Lower leg skin (tissue), 4 donors: ENCODE results near the gene SPATA17. TPM values are rescaled to one million over a fixed set of nuclear protein-coding genes. Genes with fewer than 3 reads are reported as not detected.

Experiments
- DNase-seq, 2 donors: peaks; one replicate each; pipeline ENCODE4 v3.0.0-alpha.2; 2019; ENCODE audit warnings: low spot score in 2 of 2
- H3K4me3 ChIP-seq: fragments of 200-600 bp; sonication (generic); 2 replicates; pipeline ENCODE4 v1.5.1; 2017; ENCODE audit warnings: mild to moderate bottlenecking, low read depth; ENCODE audit not compliant: poor library complexity, severe bottlenecking
- POLR2A ChIP-seq, 2 donors: fragments of 450-650 bp; IDR thresholded peaks; one replicate each; pipeline ENCODE4 v1.6.1; 2016 to 2017; ENCODE audit warnings: antibody characterized with exemption in 2 of 2, mild to moderate bottlenecking in 1 of 2, moderate library complexity in 1 of 2
- WGBS, 2 donors: methylation state at CpG; one replicate each; pipeline ENCODE4 v1.1.5; 2018; 5-methylcytosine and 5-hydroxymethylcytosine counted together
- intact Hi-C: fragments of 100-400 bp; cut with DNase I; formaldehyde crosslinking; loops from one replicate; pipeline ENCODE4 v1.15.0; 2023; ENCODE audit warnings: low total_unique reads
- total RNA-seq, 4 donors: library from RNA; depleted of rRNA; stranded (reverse); fragments of >200 nt; gene quantifications; one replicate each; pipeline ENCODE4 v1.1.0, GENCODE V29; 2016
- TF ChIP-seq, protein P1 (sequence below), 3 donors: fragments of 450-650 bp; IDR thresholded peaks; one replicate each; pipeline ENCODE4 v1.5.1; 2016; ENCODE audit warnings: antibody characterized with exemption in 3 of 3, mild to moderate bottlenecking in 3 of 3, moderate library complexity in 2 of 3

The SPATA17 gene
- total RNA-seq, 4 donors from 2014 or later, result 0.06 to 1.6 TPM; not detected in 2

DNA sequence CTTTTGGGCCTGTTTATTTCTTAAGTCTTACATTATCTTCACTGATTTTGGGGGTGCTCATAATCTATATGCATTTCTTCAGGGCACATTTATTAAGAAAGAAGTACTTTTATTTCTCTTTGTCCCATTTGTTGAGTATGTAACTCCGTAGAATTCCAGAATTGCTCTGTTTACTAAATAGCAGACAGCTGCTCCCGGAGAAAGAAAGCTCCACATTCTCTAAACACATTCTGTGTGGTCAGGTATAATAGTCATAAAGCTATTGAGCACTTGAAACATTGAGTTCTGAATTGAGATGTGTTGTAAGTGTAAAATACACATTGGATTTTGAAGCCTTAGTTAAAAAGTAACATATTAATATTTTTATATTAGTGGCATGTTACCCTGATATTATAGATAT lies 206.5 kb downstream of the SPATA17 start:
- no peak overlapping the region for H3K4me3 ChIP-seq
- 80 to 91% methylated on average over 2 of the region's 2 CpGs for WGBS, 2 donors
- intact Hi-C loops, result no loop called here
- DNase-seq, result no peak
- no peak for TF ChIP-seq POLR2A (IDR thresholded peaks at IDR 0.05)
- TF ChIP-seq, protein P1, sequence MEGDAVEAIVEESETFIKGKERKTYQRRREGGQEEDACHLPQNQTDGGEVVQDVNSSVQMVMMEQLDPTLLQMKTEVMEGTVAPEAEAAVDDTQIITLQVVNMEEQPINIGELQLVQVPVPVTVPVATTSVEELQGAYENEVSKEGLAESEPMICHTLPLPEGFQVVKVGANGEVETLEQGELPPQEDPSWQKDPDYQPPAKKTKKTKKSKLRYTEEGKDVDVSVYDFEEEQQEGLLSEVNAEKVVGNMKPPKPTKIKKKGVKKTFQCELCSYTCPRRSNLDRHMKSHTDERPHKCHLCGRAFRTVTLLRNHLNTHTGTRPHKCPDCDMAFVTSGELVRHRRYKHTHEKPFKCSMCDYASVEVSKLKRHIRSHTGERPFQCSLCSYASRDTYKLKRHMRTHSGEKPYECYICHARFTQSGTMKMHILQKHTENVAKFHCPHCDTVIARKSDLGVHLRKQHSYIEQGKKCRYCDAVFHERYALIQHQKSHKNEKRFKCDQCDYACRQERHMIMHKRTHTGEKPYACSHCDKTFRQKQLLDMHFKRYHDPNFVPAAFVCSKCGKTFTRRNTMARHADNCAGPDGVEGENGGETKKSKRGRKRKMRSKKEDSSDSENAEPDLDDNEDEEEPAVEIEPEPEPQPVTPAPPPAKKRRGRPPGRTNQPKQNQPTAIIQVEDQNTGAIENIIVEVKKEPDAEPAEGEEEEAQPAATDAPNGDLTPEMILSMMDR (IDR thresholded peaks at IDR 0.05), result no peak

DNA sequence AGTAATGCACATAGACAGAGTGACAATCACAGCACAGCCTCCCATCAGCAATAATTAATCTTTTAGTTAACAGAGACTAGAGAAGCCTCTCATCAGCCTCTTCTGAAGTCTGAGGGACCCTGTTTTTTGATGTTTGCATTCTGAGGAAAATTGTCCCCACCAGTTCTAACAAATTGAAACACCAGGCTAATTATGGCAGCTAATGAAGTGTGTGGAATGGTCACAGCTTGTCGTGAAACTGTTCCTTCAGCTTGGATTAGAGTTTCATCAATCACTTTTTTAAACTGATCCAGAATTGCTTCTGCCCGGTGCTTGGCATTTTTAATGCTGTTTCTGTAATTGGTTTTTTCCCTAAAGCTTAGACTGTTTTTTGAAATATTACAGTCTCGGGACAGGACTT lies 208.0 kb downstream of the SPATA17 start:
- no peak overlapping the region for H3K4me3 ChIP-seq
- WGBS, 2 donors, result 62 to 65% methylated on average over 3 of the region's 3 CpGs
- intact Hi-C loops, result no loop called here
- no peak for DNase-seq
- TF ChIP-seq, protein P1 (IDR thresholded peaks at IDR 0.05), result no peak
- no peak for TF ChIP-seq POLR2A (IDR thresholded peaks at IDR 0.05)

DNA sequence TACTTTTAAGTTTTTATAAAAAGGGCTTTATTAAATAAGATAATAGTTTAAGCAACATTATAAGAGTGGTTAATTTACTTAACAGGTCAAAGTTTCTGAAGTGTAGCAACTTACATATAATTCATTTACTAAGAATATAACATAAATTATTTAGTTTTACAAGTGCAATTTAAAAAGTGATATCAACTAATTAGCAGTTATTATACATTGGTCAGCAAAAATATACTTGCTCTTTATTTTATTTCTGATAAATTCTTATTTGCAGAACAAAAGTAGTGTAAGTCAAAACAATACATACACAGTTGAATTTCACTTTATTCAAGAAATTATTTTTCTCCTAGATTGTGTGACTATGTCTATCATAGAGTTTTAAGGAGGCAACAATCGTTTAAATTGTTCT lies 215.6 kb downstream of the SPATA17 start:
- TF ChIP-seq POLR2A (IDR thresholded peaks at IDR 0.05), result no peak
- TF ChIP-seq, protein P1 (IDR thresholded peaks at IDR 0.05), result no peak
- intact Hi-C loops, result no loop called here

DNA sequence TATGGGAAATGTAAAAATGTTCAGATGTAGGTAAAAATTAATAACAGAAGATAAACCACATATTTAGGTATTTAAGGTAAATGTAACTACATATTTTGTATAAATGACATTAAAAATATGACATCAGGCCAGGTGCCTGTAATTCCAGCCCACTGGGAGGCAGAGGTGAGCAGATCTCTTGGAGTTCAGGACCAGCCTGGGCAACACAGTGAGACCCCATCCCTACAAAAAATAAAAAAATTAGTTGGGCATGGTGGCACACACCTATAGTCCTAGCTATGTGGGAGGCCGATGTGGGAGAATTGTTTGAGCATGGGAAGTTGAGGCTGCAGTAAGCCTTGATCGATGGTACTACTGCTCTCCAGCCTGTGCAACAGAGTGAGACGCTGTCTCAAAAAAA lies 216.5 kb downstream of the SPATA17 start:
- no peak overlapping the region for H3K4me3 ChIP-seq
- WGBS, 2 donors, result 95 to 96% methylated on average over 3 of the region's 3 CpGs
- no peak for TF ChIP-seq POLR2A (IDR thresholded peaks at IDR 0.05)
- TF ChIP-seq, protein P1 (IDR thresholded peaks at IDR 0.05), result no peak
- DNase-seq, result no peak
- intact Hi-C loops, result no loop called here

More for the DNA sequence above, 215.6 kb downstream of the SPATA17 start:
- 74 to 75% methylated on average over 1 of the region's 1 CpG for WGBS, 2 donors
- no peak for DNase-seq
- H3K4me3 ChIP-seq, result no peak overlapping the region

DNA sequence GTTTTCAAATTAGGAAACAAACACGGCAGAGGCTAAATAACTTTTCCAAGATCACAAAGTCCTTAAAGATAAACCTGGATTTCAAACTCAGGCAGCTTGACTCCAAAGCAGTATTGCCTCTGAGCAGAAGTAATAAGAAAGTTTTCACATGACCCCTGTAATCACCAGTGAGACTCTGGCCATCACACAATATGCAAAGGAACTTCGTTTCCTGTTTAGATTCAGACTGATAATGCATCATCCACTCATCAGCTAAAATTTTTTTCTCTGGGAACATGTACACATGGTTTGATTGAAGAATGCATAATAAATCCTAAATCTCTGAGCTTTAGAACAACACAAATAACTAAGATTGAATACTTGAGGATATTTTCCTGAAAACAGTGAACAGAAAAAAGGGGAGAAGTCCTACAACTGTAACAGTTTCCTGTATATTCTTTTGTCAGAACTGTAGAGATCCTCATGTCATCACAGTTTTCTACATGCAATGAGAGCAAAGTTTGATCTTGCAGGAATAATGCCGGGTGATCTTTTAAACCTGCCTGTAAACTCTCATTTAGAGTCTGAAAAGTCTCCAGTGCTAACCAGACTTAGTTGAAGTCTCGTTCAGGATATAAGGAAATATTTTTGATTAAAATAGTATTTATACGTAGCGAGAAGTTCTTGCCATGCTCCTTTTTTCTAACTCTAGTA lies 225.3 kb downstream of the SPATA17 start:
- intact Hi-C loops, result no loop called here
- no peak for DNase-seq
- no peak overlapping the region for H3K4me3 ChIP-seq
- WGBS, 2 donors, result 65 to 68% methylated on average over 6 of the region's 6 CpGs
- TF ChIP-seq, protein P1 (IDR thresholded peaks at IDR 0.05), result no peak
- TF ChIP-seq POLR2A (IDR thresholded peaks at IDR 0.05), result no peak

DNA sequence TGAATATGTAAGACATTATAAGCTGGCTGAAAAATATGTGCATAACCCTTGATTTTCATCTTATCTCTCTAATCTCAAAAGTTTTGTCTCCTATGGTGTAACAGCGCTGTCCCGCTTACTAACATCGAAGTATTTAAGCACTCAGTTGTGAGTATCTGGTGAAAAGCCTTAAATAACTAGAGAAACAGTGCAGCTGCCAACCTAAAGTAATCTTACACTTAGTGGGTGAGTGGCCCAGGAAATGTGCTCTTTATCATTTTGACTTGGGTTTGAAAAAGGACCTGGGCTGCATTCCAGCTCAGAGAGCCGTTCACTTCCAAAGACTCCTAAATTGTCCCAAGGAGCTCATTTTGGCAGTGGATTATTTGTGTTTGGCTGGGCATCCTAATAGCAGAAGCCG lies 225.9 kb downstream of the SPATA17 start:
- no peak overlapping the region for H3K4me3 ChIP-seq
- intact Hi-C loops, result no loop called here
- no peak for DNase-seq
- no peak for TF ChIP-seq POLR2A (IDR thresholded peaks at IDR 0.05)
- TF ChIP-seq, protein P1 (IDR thresholded peaks at IDR 0.05), result no peak
- 37 to 41% methylated on average over 5 of the region's 5 CpGs for WGBS, 2 donors
